ENCODE results near the gene GLUD1. TPM values are rescaled to one million over a fixed set of nuclear protein-coding genes. Genes with fewer than 3 reads are reported as not detected.
A peak's percentile ranks its signal among the peaks of the same experiment; 100 is the strongest.
"Not testable (repeated sequence)": the region's sequence is repeated elsewhere in the genome, so short reads cannot be mapped to it uniquely, and the experiment has no call there.

Gene GLUD1
- total RNA-seq, 1 donor from 2014 or later = 133 TPM

GRCh38 chr10:87092861-87093631 is 1.6 kb downstream of the GLUD1 start:
- intact Hi-C loops (cut with DNase I) = loop anchor here (5.0 kb wide), 1 partner anchor 121 kb away; no protein-coding TSS in a partner anchor
- TF ChIP-seq POLR2AphosphoS5 (IDR thresholded peaks at IDR 0.05; ENCODE audit: insufficient read depth in 1 of 2, low read depth in 1 of 2) (no peak), POLR2A (IDR thresholded peaks at IDR 0.05) (no peak), CTCF (IDR thresholded peaks at IDR 0.05) (no peak)
- DNase-seq (ENCODE audit: extremely low spot score in 2 of 2) = no peak

GRCh38 chr10:87092376-87092860 is 2.2 kb downstream of the GLUD1 start:
- intact Hi-C loops (cut with DNase I) = loop anchor here (5.0 kb wide), 1 partner anchor 120 kb away; no protein-coding TSS in a partner anchor
- TF ChIP-seq CTCF (IDR thresholded peaks at IDR 0.05) (no peak), POLR2A (IDR thresholded peaks at IDR 0.05) (no peak), POLR2AphosphoS5 (IDR thresholded peaks at IDR 0.05; ENCODE audit: insufficient read depth in 1 of 2, low read depth in 1 of 2) (no peak)
- H3K4me1 ChIP-seq = peaks cover 54% of the 10 kb centered on the region
- no peaks in the 10 kb centered on the region for H3K9me3 ChIP-seq
- H3K27ac ChIP-seq = peak overlapping the region; percentile 89
- no peak for DNase-seq (ENCODE audit: extremely low spot score in 2 of 2)
- peak overlapping the region; percentile 85 to 93 for H3K4me3 ChIP-seq
- no peaks in the 10 kb centered on the region for H3K27me3 ChIP-seq
- H3K36me3 ChIP-seq = peaks cover 0 to 2% of the 10 kb centered on the region in 2 donors

More at GRCh38 chr10:87092861-87093631, 1.6 kb downstream of the GLUD1 start:
- peaks cover 48% of the 10 kb centered on the region for H3K4me1 ChIP-seq
- H3K36me3 ChIP-seq = peaks cover 0 to 7% of the 10 kb centered on the region in 2 donors
- H3K27me3 ChIP-seq = no peaks in the 10 kb centered on the region
- H3K4me3 ChIP-seq = peak overlapping the region; percentile 85 to 93
- H3K27ac ChIP-seq = peak overlapping the region; percentile 89
- no peaks in the 10 kb centered on the region for H3K9me3 ChIP-seq

GRCh38 chr10:87090779-87091178 is 3.9 kb downstream of the GLUD1 start:
- DNase-seq (ENCODE audit: extremely low spot score in 2 of 2) = no peak
- peak overlapping the region; percentile 89 for H3K27ac ChIP-seq
- no peaks in the 10 kb centered on the region for H3K36me3 ChIP-seq
- no peaks in the 10 kb centered on the region for H3K9me3 ChIP-seq
- no peaks in the 10 kb centered on the region for H3K27me3 ChIP-seq
- peaks cover 47% of the 10 kb centered on the region for H3K4me1 ChIP-seq
- intact Hi-C loops (cut with DNase I) = loop anchor here (5.0 kb wide), 1 partner anchor 118 kb away; no protein-coding TSS in a partner anchor
- no peak overlapping the region for H3K4me3 ChIP-seq
- TF ChIP-seq POLR2AphosphoS5 (IDR thresholded peaks at IDR 0.05; ENCODE audit: insufficient read depth in 1 of 2, low read depth in 1 of 2) (no peak), CTCF (IDR thresholded peaks at IDR 0.05) (no peak), POLR2A (IDR thresholded peaks at IDR 0.05) (no peak)

GRCh38 chr10:87089746-87090145 is 4.9 kb downstream of the GLUD1 start:
- no peak overlapping the region for H3K4me3 ChIP-seq
- H3K27ac ChIP-seq = no peak overlapping the region
- H3K36me3 ChIP-seq = no peaks in the 10 kb centered on the region
- DNase-seq (ENCODE audit: extremely low spot score in 2 of 2) = no peak
- H3K27me3 ChIP-seq = no peaks in the 10 kb centered on the region
- no peaks in the 10 kb centered on the region for H3K9me3 ChIP-seq
- TF ChIP-seq POLR2A (IDR thresholded peaks at IDR 0.05) (no peak), POLR2AphosphoS5 (IDR thresholded peaks at IDR 0.05; ENCODE audit: insufficient read depth in 1 of 2, low read depth in 1 of 2) (no peak), CTCF (IDR thresholded peaks at IDR 0.05) (no peak)
- intact Hi-C loops (cut with DNase I) = loop anchor here (5.0 kb wide), 1 partner anchor 117 kb away; no protein-coding TSS in a partner anchor
- peaks cover 49% of the 10 kb centered on the region for H3K4me1 ChIP-seq

GRCh38 chr10:87085537-87085936 is 9.1 kb downstream of the GLUD1 start:
- intact Hi-C loops (cut with DNase I) = no loop called here
- no peak for DNase-seq (ENCODE audit: extremely low spot score in 2 of 2)
- H3K27ac ChIP-seq = no peak overlapping the region

GRCh38 chr10:87084291-87084782 is 10.3 kb downstream of the GLUD1 start:
- peaks cover 51% of the 10 kb centered on the region for H3K4me1 ChIP-seq
- intact Hi-C loops (cut with DNase I); H3K4me3 ChIP-seq; DNase-seq (ENCODE audit: extremely low spot score in 2 of 2); H3K27me3 ChIP-seq; H3K36me3 ChIP-seq; H3K9me3 ChIP-seq: not testable (repeated sequence)
- H3K27ac ChIP-seq = peak overlapping the region; percentile 73

More at GRCh38 chr10:87085537-87085936, 9.1 kb downstream of the GLUD1 start:
- Histone ChIP-seq H3K4me3 (no peak overlapping the region), H3K27me3 (no peaks in the 10 kb centered on the region), H3K36me3 (no peaks in the 10 kb centered on the region), H3K4me1 (peaks cover 63% of the 10 kb centered on the region), H3K9me3 (no peaks in the 10 kb centered on the region)
- TF ChIP-seq POLR2A (IDR thresholded peaks at IDR 0.05) = no peak
- TF ChIP-seq CTCF (IDR thresholded peaks at IDR 0.05) = no peak
- no peak for TF ChIP-seq POLR2AphosphoS5 (IDR thresholded peaks at IDR 0.05; ENCODE audit: insufficient read depth in 1 of 2, low read depth in 1 of 2)
